Neural progenitor cell (in vitro differentiated cells): Measurements from ENCODE around the gene AMBRA1. TPM values are rescaled to one million over a fixed set of nuclear protein-coding genes. Genes with fewer than 3 reads are reported as not detected.

Experiments used
- DNase-seq: peaks from one replicate; pipeline ENCODE4 v3.0.0-alpha.2; 2016; ENCODE audit warnings: low spot score
- H2AFZ ChIP-seq: fragments of 200-600 bp; sonication (generic); replicated peaks from 2 replicates; pipeline ENCODE4 v1.6.1; 2016; ENCODE audit warnings: antibody characterized with exemption
- H3F3A ChIP-seq: fragments of 200-600 bp; sonication (generic); 2 replicates; pipeline ENCODE4 v1.6.1; 2016; ENCODE audit warnings: antibody characterized with exemption, low read depth
- H3K27ac ChIP-seq: fragments of 200-600 bp; sonication (generic); 2 replicates; pipeline ENCODE4 v1.5.1; 2016; ENCODE audit warnings: mild to moderate bottlenecking
- H3K27me3 ChIP-seq: fragments of 200-600 bp; sonication (generic); 2 replicates; pipeline ENCODE4 v1.6.1; 2016; ENCODE audit warnings: mild to moderate bottlenecking, moderate library complexity
- H3K36me3 ChIP-seq: fragments of 200-600 bp; sonication (generic); 2 replicates; pipeline ENCODE4 v1.5.1; 2016
- H3K4me1 ChIP-seq: fragments of 200-600 bp; sonication (generic); 2 replicates; pipeline ENCODE4 v1.6.1; 2016; ENCODE audit warnings: mixed run types
- H3K4me2 ChIP-seq: fragments of 200-600 bp; sonication (generic); 2 replicates; pipeline ENCODE4 v1.6.1; 2016
- H3K4me3 ChIP-seq: fragments of 200-600 bp; sonication (generic); 2 replicates; pipeline ENCODE4 v1.5.1; 2016
- H3K79me2 ChIP-seq: fragments of 200-600 bp; sonication (generic); 2 replicates; pipeline ENCODE4 v1.6.1; 2016; ENCODE audit warnings: low read depth
- H3K9ac ChIP-seq: fragments of 200-600 bp; sonication (generic); 2 replicates; pipeline ENCODE4 v1.6.1; 2016
- H3K9me3 ChIP-seq: fragments of 200-600 bp; sonication (generic); 2 replicates; pipeline ENCODE4 v1.5.1; 2016; ENCODE audit warnings: low read depth
- H4K20me1 ChIP-seq: fragments of 200-600 bp; sonication (generic); 2 replicates; pipeline ENCODE4 v1.6.1; 2016; ENCODE audit warnings: low read depth
- H3K27ac Mint-ChIP-seq: 3 replicates; pipeline ENCODE4 v1.8.0; 2021; ENCODE audit warnings: mixed read lengths
- H3K27me3 Mint-ChIP-seq: 2 replicates; pipeline ENCODE4 v1.8.0; 2022; ENCODE audit warnings: low read depth, mild to moderate bottlenecking, inconsistent platforms, moderate library complexity, mixed read lengths; ENCODE audit not compliant: insufficient read depth
- H3K36me3 Mint-ChIP-seq: 3 replicates; pipeline ENCODE4 v1.8.0; 2021; ENCODE audit warnings: mixed read lengths
- H3K4me1 Mint-ChIP-seq: 3 replicates; pipeline ENCODE4 v1.8.0; 2021; ENCODE audit warnings: mixed read lengths
- H3K4me3 Mint-ChIP-seq: 3 replicates; pipeline ENCODE4 v1.8.0; 2021; ENCODE audit warnings: mild to moderate bottlenecking, moderate library complexity, mixed read lengths
- H3K9me3 Mint-ChIP-seq: 3 replicates; pipeline ENCODE4 v1.8.0; 2020; ENCODE audit warnings: mixed read lengths
- CTCF ChIP-seq: fragments of 200-600 bp; sonication (generic); IDR thresholded peaks from 2 replicates; pipeline ENCODE4 v1.5.1; 2017; ENCODE audit warnings: antibody characterized with exemption, mild to moderate bottlenecking
- EZH2 ChIP-seq: fragments of 200-600 bp; sonication (generic); IDR thresholded peaks from 2 replicates; pipeline ENCODE4 v1.6.1; 2017; ENCODE audit warnings: antibody characterized with exemption, mild to moderate bottlenecking, moderate library complexity
- EZH2phosphoT487 ChIP-seq: fragments of 200-600 bp; sonication (generic); IDR thresholded peaks from 2 replicates; pipeline ENCODE4 v1.6.1; 2017; ENCODE audit warnings: antibody characterized with exemption
- total RNA-seq: library from RNA; depleted of rRNA; stranded (reverse); fragments of >200 nt; gene quantifications from 2 replicates; pipeline ENCODE4 v1.2.3, GENCODE V29; 2015; ENCODE audit warnings: low replicate concordance

The AMBRA1 gene
- total RNA-seq, 1 donor from 2014 or later: 20.7 TPM

GRCh38 chr11:46526216-46527215 lies 67.3 kb downstream of the AMBRA1 start:
- peaks cover 93% of the 10 kb centered on the region for H3K79me2 ChIP-seq
- peak overlapping the region; percentile 74 for H3K27ac Mint-ChIP-seq
- no peak overlapping the region for H3K9ac ChIP-seq
- H2AFZ ChIP-seq: no peak overlapping the region
- H3K4me2 ChIP-seq: no peak overlapping the region
- H3K4me1 Mint-ChIP-seq: peaks cover 12% of the 10 kb centered on the region
- H3K36me3 ChIP-seq: no peaks in the 10 kb centered on the region
- peaks cover 4% of the 10 kb centered on the region for H3K9me3 Mint-ChIP-seq
- H3K27me3 ChIP-seq: no peaks in the 10 kb centered on the region
- H3K27me3 Mint-ChIP-seq: no peaks in the 10 kb centered on the region
- no peak overlapping the region for H3K4me3 ChIP-seq
- H3K27ac ChIP-seq: no peak overlapping the region
- H3K4me1 ChIP-seq: no peaks in the 10 kb centered on the region
- no peaks in the 10 kb centered on the region for H3F3A ChIP-seq
- DNase-seq: no peak
- no peaks in the 10 kb centered on the region for H3K9me3 ChIP-seq
- peaks cover 37% of the 10 kb centered on the region for H4K20me1 ChIP-seq
- TF ChIP-seq EZH2phosphoT487 (no peak), CTCF (no peak), EZH2 (no peak)
- peaks cover 9% of the 10 kb centered on the region for H3K36me3 Mint-ChIP-seq
- no peak overlapping the region for H3K4me3 Mint-ChIP-seq

- Mint-ChIP-seq H3K36me3 (peaks cover 5% of the 10 kb centered on the region), H3K27ac (no peak overlapping the region), H3K4me1 (peaks cover 15% of the 10 kb centered on the region), H3K9me3 (no peaks in the 10 kb centered on the region), H3K27me3 (no peaks in the 10 kb centered on the region), H3K4me3 (no peak overlapping the region)
- Histone ChIP-seq H3K9ac (no peak overlapping the region), H3K9me3 (no peaks in the 10 kb centered on the region), H3K4me1 (peaks cover 3% of the 10 kb centered on the region), H3K4me3 (no peak overlapping the region), H2AFZ (no peak overlapping the region), H3K36me3 (no peaks in the 10 kb centered on the region), H3K4me2 (no peak overlapping the region), H4K20me1 (peaks cover 35% of the 10 kb centered on the region), H3K79me2 (peaks cover 96% of the 10 kb centered on the region), H3K27me3 (no peaks in the 10 kb centered on the region), H3F3A (peaks cover 3% of the 10 kb centered on the region), H3K27ac (no peak overlapping the region)
- TF ChIP-seq EZH2phosphoT487 (no peak), EZH2 (no peak), CTCF (no peak)
- no peak for DNase-seq
Observed at GRCh38 chr11:46524201-46524770, 69.5 kb downstream of the AMBRA1 start.

- Mint-ChIP-seq H3K4me1 (peaks cover 15% of the 10 kb centered on the region), H3K27ac (no peak overlapping the region), H3K4me3 (no peak overlapping the region), H3K27me3 (no peaks in the 10 kb centered on the region), H3K9me3 (no peaks in the 10 kb centered on the region), H3K36me3 (peaks cover 5% of the 10 kb centered on the region)
- DNase-seq: no peak
- H3K4me1 ChIP-seq: peaks cover 3% of the 10 kb centered on the region
- H3K4me3 ChIP-seq: no peak overlapping the region
- H3K27me3 ChIP-seq: no peaks in the 10 kb centered on the region
- no peaks in the 10 kb centered on the region for H3K9me3 ChIP-seq
- no peak overlapping the region for H3K9ac ChIP-seq
- no peak overlapping the region for H3K27ac ChIP-seq
- H2AFZ ChIP-seq: no peak overlapping the region
- H3K36me3 ChIP-seq: no peaks in the 10 kb centered on the region
- TF ChIP-seq CTCF: no peak
- no peak for TF ChIP-seq EZH2phosphoT487
- TF ChIP-seq EZH2: no peak
- H3F3A ChIP-seq: peaks cover 3% of the 10 kb centered on the region
- no peak overlapping the region for H3K4me2 ChIP-seq
- peaks cover 97% of the 10 kb centered on the region for H3K79me2 ChIP-seq
- H4K20me1 ChIP-seq: peaks cover 26% of the 10 kb centered on the region
Observed at GRCh38 chr11:46523290-46523689, 70.5 kb downstream of the AMBRA1 start.
